Epithelial cell of proximal tubule (primary cell): ENCODE data around the gene DHX32. TPM values are rescaled to one million over a fixed set of nuclear protein-coding genes. Genes with fewer than 3 reads are reported as not detected.

Experiments used
- DNase-seq: peaks from one replicate; pipeline ENCODE4 v3.0.0-alpha.2; 2011; ENCODE audit warnings: low read depth
- H3K4me3 ChIP-seq: 2 replicates; pipeline ENCODE4 v1.5.1; 2011; ENCODE audit warnings: low read depth, mild to moderate bottlenecking, low read length
- total RNA-seq: library from RNA; depleted of rRNA; stranded (reverse); fragments of >200 nt; gene quantifications from 2 replicates; pipeline ENCODE4 v1.2.3, GENCODE V29; 2015
- TF ChIP-seq, protein P1 (sequence below): conservative IDR thresholded peaks from 2 replicates; pipeline ENCODE4 v1.5.1; 2012; ENCODE audit warnings: low read depth, mild to moderate bottlenecking, low read length

The DHX32 gene
- total RNA-seq, 1 donor from 2014 or later = 29.6 TPM

DNA sequence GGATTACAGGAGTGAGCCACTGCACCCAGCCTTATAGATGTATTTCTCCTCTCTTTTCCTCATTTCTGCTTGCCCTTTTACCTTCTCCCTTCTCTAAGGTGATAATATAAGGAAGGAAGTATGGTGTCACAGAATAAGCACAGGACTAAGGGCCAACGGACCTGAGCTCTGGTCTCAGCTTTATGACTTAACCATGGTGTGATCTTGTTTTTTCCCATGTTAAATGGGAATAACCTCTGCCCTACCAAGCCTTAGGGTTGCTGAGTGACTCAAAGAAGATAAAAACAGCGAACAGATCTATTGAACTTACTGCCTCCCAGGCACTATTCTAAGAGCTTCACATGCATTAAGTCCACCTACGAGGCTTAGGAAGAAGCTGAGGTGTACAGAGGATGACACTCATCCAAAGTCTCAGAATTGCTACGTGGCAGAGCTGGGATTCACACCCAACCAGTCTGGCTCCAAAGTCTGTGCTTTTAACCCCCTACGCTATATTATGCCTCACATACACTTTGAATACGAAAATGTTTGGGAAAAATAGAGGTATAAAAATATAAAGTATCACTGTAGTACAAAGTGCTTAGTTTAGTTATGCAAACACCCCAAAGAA lies 63.6 kb downstream of the DHX32 start:
- H3K4me3 ChIP-seq = no peak overlapping the region
- no peak for DNase-seq
- TF ChIP-seq, protein P1, sequence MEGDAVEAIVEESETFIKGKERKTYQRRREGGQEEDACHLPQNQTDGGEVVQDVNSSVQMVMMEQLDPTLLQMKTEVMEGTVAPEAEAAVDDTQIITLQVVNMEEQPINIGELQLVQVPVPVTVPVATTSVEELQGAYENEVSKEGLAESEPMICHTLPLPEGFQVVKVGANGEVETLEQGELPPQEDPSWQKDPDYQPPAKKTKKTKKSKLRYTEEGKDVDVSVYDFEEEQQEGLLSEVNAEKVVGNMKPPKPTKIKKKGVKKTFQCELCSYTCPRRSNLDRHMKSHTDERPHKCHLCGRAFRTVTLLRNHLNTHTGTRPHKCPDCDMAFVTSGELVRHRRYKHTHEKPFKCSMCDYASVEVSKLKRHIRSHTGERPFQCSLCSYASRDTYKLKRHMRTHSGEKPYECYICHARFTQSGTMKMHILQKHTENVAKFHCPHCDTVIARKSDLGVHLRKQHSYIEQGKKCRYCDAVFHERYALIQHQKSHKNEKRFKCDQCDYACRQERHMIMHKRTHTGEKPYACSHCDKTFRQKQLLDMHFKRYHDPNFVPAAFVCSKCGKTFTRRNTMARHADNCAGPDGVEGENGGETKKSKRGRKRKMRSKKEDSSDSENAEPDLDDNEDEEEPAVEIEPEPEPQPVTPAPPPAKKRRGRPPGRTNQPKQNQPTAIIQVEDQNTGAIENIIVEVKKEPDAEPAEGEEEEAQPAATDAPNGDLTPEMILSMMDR = no peak

DNA sequence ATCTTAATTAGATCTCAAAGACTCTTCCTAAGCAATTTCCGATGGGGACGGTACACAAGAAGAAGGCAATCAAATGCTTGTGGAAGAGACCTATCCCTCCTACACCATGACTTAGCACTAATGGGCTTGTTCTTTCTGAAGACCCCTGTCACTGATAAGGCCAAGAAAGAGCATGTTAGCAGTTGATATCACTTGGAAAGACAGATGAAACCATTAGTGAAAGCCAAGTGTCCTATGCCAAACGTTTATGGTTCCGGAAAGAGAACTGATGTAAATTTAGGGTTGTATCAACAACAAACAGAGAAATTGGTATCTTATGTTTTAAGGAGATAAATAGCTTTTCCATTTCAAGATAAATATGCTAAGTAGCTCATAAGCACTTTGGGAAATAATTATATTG lies 64.5 kb downstream of the DHX32 start:
- no peak for DNase-seq
- TF ChIP-seq, protein P1 = no peak
- H3K4me3 ChIP-seq = no peak overlapping the region

DNA sequence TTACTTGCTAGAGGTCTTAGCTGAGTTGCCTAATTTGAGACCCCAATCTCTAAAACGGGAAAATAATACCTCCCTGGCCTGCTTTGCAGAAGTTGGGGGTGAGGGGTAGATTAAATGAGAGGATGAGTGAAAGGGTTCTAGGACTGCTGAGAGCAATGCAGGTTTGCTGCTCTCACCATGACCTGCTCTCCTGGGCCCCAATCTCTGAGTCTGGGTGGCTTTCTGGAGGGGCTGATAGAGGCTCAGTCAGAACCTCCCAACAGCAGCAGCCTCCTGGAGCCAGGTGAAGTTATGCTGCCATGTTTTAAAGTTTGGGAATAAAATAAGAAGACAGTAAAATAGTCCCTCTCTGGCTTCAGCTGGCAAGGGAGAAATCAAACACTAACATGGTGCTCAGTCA lies 65.3 kb downstream of the DHX32 start:
- TF ChIP-seq, protein P1 = no peak
- H3K4me3 ChIP-seq = no peak overlapping the region
- DNase-seq = no peak

DNA sequence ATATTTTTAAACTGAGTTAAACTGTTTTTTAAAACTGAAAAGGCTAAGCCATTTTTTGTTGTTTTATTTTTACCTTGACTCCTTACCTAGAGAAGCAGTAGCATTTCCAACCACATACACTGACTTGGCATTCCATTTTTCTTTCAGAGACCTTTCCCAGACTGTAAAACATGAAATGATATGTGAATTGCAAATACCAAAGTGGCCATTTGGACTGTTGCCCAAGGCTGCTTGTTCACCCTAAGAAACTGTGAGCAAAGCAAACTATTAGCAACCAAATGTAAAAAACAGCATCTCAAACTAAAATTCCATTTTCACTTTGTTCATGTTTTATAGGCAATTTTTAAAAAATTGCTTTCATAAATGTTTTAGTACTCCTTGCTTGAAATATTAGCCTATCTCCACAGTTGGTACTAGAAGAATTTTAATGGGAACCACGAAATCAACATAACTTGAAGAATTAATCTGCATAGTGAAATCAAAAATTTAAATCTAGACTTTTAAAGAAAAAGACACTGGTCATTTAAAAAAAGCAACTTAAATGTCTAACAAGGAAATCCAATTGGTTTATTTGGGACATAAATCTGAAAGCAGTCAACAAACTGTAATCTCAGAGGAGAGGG lies 68.9 kb downstream of the DHX32 start:
- TF ChIP-seq, protein P1 = no peak
- no peak for DNase-seq
- H3K4me3 ChIP-seq = no peak overlapping the region

DNA sequence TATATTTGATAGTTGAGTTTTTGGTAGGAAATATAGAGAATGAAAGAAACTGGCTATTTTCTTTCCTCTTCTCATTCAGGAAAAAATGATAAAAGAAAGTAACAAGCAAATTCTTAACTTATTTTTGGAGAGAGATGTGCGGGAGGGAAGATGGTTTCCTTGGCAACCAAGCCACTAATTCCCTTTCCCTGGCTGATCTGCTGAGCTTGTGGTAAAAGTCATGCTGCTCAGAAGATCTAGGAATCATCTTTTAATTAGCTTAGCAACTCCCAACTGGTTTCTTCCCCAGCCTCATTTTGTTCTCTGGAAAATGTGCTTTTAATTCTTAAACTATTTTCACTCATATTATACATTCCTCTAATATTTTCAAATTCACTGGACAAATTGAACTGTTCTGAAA lies 69.8 kb downstream of the DHX32 start:
- TF ChIP-seq, protein P1 = no peak
- H3K4me3 ChIP-seq = no peak overlapping the region
- DNase-seq = no peak

DNA sequence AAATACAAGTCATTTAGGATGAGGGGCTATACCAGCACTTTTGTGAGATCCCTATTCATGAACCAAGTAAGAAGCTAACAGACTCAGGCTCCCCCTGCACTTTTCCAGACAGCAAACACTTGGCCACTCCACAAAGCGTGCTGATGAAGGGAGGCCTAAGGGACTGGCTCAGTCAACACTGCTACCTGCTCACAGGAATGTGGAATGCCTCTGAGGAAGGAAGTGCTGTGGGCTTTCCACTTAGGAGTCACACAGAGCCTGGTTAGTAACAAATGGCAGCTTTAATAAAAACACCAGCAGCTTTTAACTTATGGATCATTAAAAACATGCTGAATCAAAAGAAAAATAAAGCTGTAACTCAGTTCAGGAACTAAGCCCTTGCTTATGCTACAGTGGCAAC lies 73.0 kb downstream of the DHX32 start:
- no peak overlapping the region for H3K4me3 ChIP-seq
- TF ChIP-seq, protein P1 = no peak
- DNase-seq = no peak

DNA sequence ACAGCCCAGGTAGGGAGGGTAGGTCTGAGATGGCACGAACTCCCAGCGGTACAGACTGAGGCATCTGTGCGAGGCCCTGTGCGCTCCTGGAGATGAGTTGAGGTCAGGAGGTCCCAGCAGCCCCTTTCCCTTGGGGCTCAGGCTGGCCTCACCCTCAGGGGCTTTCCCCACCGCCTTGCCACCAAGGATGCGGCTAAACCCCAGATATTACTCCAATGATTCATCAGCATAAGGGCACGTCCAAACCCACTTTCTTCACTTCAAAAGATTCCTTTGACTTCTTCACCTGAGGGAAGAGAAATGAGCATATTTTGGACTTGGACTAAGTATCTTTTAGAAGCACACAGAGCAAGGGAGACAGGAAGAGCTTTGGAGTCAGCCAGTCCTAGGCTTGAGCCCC lies 78.4 kb downstream of the DHX32 start:
- TF ChIP-seq, protein P1 = no peak
- DNase-seq = no peak
- no peak overlapping the region for H3K4me3 ChIP-seq
